ENCODE measurements around the gene ARL4C.

ARL4C gene

DNA sequence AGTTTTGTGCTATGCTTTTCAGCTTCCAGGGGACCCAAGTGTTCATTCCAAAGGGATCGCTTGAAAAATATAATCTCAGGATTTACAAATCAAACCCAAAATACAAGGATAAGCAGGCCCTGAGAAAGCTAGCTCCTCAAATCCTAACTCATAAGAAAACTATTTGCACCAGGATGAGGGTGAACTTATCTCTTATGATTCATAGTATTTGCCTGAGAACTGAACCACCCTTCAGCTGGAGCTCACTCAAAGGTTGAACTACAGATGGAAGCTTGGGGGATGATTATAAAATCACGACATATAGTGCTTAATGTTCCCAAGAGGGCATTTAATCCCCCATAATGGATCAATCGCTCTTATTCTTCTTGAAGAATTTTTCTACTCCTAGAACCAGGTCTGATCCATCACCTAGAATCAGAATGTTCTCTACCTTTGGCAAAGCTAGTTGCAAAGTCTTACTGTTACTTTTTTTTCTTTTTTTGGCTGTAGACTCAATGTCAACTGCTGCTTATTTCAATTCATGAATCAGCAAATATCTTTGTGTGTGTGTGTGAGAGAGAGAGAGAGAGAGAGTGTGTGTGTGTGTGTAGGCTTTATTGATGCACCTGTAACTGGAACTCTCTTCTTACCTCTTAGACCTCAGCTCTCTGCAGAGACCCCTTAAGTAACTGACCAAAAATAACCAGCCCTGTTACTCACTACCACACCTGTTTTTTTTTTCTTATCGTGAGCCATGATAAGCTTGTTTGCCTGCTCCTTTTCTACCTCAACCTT lies 44.8 kb downstream of the ARL4C start:
- no peak for TF ChIP-seq CTCF (conservative IDR thresholded peaks at IDR 0.05; ENCODE audit: low read depth, low read length)
- H3K79me2 ChIP-seq (ENCODE audit: insufficient read depth, low read depth), result no peaks in the 10 kb centered on the region
- no peaks in the 10 kb centered on the region for H3K4me1 ChIP-seq (ENCODE audit: low read depth, poor library complexity, severe bottlenecking)
- H3K27ac ChIP-seq, result no peak overlapping the region
- no peak overlapping the region for H3K4me3 ChIP-seq (IDR thresholded peaks at IDR 0.05; ENCODE audit: insufficient read depth, low read depth, low read length)
- H3K36me3 ChIP-seq (ENCODE audit: insufficient read depth), result no peaks in the 10 kb centered on the region
- no peak overlapping the region for H2AFZ ChIP-seq (ENCODE audit: low read depth)
- H3K4me2 ChIP-seq, result no peak overlapping the region
- no peak overlapping the region for H3K9ac ChIP-seq
- H4K20me1 ChIP-seq (ENCODE audit: insufficient read depth), result no peaks in the 10 kb centered on the region
- H3K27me3 ChIP-seq (ENCODE audit: insufficient read depth, low read depth), result no peaks in the 10 kb centered on the region

DNA sequence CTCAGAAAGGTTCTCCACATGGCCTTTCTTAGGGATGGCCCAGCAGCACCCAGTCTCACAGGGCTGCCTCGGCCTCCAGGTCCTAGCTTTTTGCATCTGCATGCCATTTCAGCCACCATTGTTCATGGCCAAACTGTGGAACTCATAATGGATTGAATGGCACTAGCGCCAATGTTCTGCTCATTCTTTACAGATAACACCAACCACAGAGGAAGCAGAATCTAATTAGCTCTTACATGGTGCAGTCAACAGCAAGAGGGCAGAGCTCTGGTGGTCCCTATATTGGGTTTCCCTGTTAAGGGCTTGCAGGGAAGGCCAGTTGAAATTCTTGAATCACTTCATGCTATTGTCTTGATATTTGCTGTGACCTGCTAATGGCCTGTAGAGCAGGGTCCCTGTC lies 45.6 kb downstream of the ARL4C start:
- no peak overlapping the region for H3K4me2 ChIP-seq
- no peaks in the 10 kb centered on the region for H3K4me1 ChIP-seq (ENCODE audit: low read depth, poor library complexity, severe bottlenecking)
- H3K79me2 ChIP-seq (ENCODE audit: insufficient read depth, low read depth), result no peaks in the 10 kb centered on the region
- H2AFZ ChIP-seq (ENCODE audit: low read depth), result no peak overlapping the region
- no peak for TF ChIP-seq CTCF (conservative IDR thresholded peaks at IDR 0.05; ENCODE audit: low read depth, low read length)
- H3K9ac ChIP-seq, result no peak overlapping the region
- no peaks in the 10 kb centered on the region for H3K36me3 ChIP-seq (ENCODE audit: insufficient read depth)
- no peaks in the 10 kb centered on the region for H4K20me1 ChIP-seq (ENCODE audit: insufficient read depth)
- no peak overlapping the region for H3K27ac ChIP-seq
- H3K27me3 ChIP-seq (ENCODE audit: insufficient read depth, low read depth), result no peaks in the 10 kb centered on the region
- no peak overlapping the region for H3K4me3 ChIP-seq (IDR thresholded peaks at IDR 0.05; ENCODE audit: insufficient read depth, low read depth, low read length)

- Histone ChIP-seq H3K27me3 (ENCODE audit: insufficient read depth, low read depth) (no peaks in the 10 kb centered on the region), H3K4me1 (ENCODE audit: low read depth, poor library complexity, severe bottlenecking) (no peaks in the 10 kb centered on the region), H3K4me3 (IDR thresholded peaks at IDR 0.05; ENCODE audit: insufficient read depth, low read depth, low read length) (no peak overlapping the region), H3K9ac (no peak overlapping the region), H3K36me3 (ENCODE audit: insufficient read depth) (no peaks in the 10 kb centered on the region), H2AFZ (ENCODE audit: low read depth) (no peak overlapping the region), H4K20me1 (ENCODE audit: insufficient read depth) (no peaks in the 10 kb centered on the region), H3K4me2 (no peak overlapping the region), H3K79me2 (ENCODE audit: insufficient read depth, low read depth) (no peaks in the 10 kb centered on the region), H3K27ac (no peak overlapping the region)
- TF ChIP-seq CTCF (conservative IDR thresholded peaks at IDR 0.05; ENCODE audit: low read depth, low read length), result no peak
Observed at GRCh38 chr2:234450431-234451124, 46.3 kb downstream of the ARL4C start.

- H2AFZ ChIP-seq (ENCODE audit: low read depth), result no peak overlapping the region
- H3K79me2 ChIP-seq (ENCODE audit: insufficient read depth, low read depth), result no peaks in the 10 kb centered on the region
- no peaks in the 10 kb centered on the region for H3K4me1 ChIP-seq (ENCODE audit: low read depth, poor library complexity, severe bottlenecking)
- no peak overlapping the region for H3K9ac ChIP-seq
- no peaks in the 10 kb centered on the region for H3K27me3 ChIP-seq (ENCODE audit: insufficient read depth, low read depth)
- H3K4me3 ChIP-seq (IDR thresholded peaks at IDR 0.05; ENCODE audit: insufficient read depth, low read depth, low read length), result no peak overlapping the region
- no peak overlapping the region for H3K27ac ChIP-seq
- no peak overlapping the region for H3K4me2 ChIP-seq
- H4K20me1 ChIP-seq (ENCODE audit: insufficient read depth), result no peaks in the 10 kb centered on the region
- H3K36me3 ChIP-seq (ENCODE audit: insufficient read depth), result no peaks in the 10 kb centered on the region
- no peak for TF ChIP-seq CTCF (conservative IDR thresholded peaks at IDR 0.05; ENCODE audit: low read depth, low read length)
Observed at GRCh38 chr2:234448506-234449184, 48.2 kb downstream of the ARL4C start.

Data from KMS-11 (cell line).